Heart right ventricle (tissue), 16 donors: ENCODE data around the gene GPLD1. TPM values are rescaled to one million over a fixed set of nuclear protein-coding genes. Genes with fewer than 3 reads are reported as not detected.

ENCODE experiments used
- ATAC-seq, 8 donors: fragments of 200-7000 bp; cut with Tn5 transposase; one replicate each; pipeline ENCODE4 v1.9.1; 2020; ENCODE audit warnings: mild to moderate bottlenecking in 8 of 8, moderate library complexity in 8 of 8, moderate number of reproducible peaks in 1 of 8
- DNase-seq, 2 donors: peaks; one replicate each; pipeline ENCODE4 v3.0.0-alpha.2; 2020
- H3K27ac ChIP-seq, 10 donors: fragments of 200-600 bp; sonication (generic) in 2 of 10; one replicate each; pipeline versions ENCODE4 v1.5.0 to v1.8.0; 2020 to 2022; ENCODE audit warnings: mild to moderate bottlenecking in 3 of 10
- H3K27me3 ChIP-seq, 7 donors: fragments of 200-600 bp; one replicate each; pipeline ENCODE4 v1.8.0; 2021 to 2022; ENCODE audit warnings: mild to moderate bottlenecking in 2 of 7
- H3K36me3 ChIP-seq, 9 donors: fragments of 200-600 bp; sonication (generic) in 1 of 9; one replicate each; pipeline versions ENCODE4 v1.5.0 to v1.8.0; 2020 to 2022; ENCODE audit warnings: mild to moderate bottlenecking in 2 of 9
- H3K4me1 ChIP-seq, 9 donors: fragments of 200-600 bp; sonication (generic) in 1 of 9; one replicate each; pipeline versions ENCODE4 v1.5.0 to v1.8.0; 2020 to 2022; ENCODE audit warnings: mild to moderate bottlenecking in 4 of 9
- H3K4me3 ChIP-seq, 10 donors: fragments of 200-600 bp; sonication (generic) in 2 of 10; one replicate each; pipeline versions ENCODE4 v1.5.0 to v1.8.0; 2020 to 2022; ENCODE audit warnings: mild to moderate bottlenecking in 7 of 10, moderate library complexity in 2 of 10
- H3K9me3 ChIP-seq, 11 donors: fragments of 200-600 bp in 10 of 11; sonication (generic) in 2 of 11; one replicate each; pipeline versions ENCODE4 v1.5.0 to v1.8.0; 2013 to 2022; ENCODE audit warnings: mild to moderate bottlenecking in 2 of 11, control low read depth in 1 of 11, moderate library complexity in 1 of 11
- WGBS, 2 donors: extraction: QIAGEN DNeasy Blood & Tissue Kit; methylation state at CpG; one replicate each; pipeline ENCODE4 v1.1.7; 2013; ENCODE audit warnings: inconsistent platforms in 1 of 2; 5-methylcytosine and 5-hydroxymethylcytosine counted together
- intact Hi-C, 10 donors: fragments of 100-400 bp; cut with DNase I; formaldehyde crosslinking; loops; one replicate each; pipeline versions ENCODE4 v1.11.1 to v1.14.2; 2022
- polyA plus RNA-seq, 2 donors: library from polyadenylated mRNA; stranded (reverse); fragments of 200-250 nt; gene quantifications; one replicate each; pipeline ENCODE4 v1.2.3, GENCODE V29; 2013
- total RNA-seq, 10 donors: library from RNA; stranded (reverse); fragmentation: NEBNext Ultra II Directional in 3 of 10; extraction: Animal tissue kit (Norgen Biotek cat#: 25700) in 3 of 10; gene quantifications; one replicate each; pipeline versions ENCODE4 v1.2.1 to v1.2.4, GENCODE V29; 2021 to 2023
- TF ChIP-seq, protein P1 (sequence below), 9 donors: fragments of 200-600 bp; sonication (generic) in 2 of 9; IDR thresholded peaks; one replicate each; pipeline versions ENCODE4 v1.5.0 to v1.8.0; 2021 to 2022; ENCODE audit warnings: antibody characterized with exemption in 9 of 9, mild to moderate bottlenecking in 5 of 9, moderate library complexity in 1 of 9
- donor health status: Arrhythmogenic right ventricular cardiomyopathy.
- donor health status: ischemic (EF 13 %, LVEDD 7.1; RV severe dilation, severe dysfunction).
- donor health status: healthy with polysubstance abuse.
- donor health status: DM: no; HTN: yes; CAD: no.
- donor health status: DM: no; HTN: no; CAD: no.
- donor health status: ischemic (EF 25% LVEDD 6.9; RV normal size, moderate dysfunction).
- donor health status: ischemic (EF 25% LVEDD 5.7; RV mildly dilated, moderate dysfunction).
- donor health status: healthy.
- donor health status: DM: yes; HTN: yes; CAD: no.
- donor health status: Ischemic cardiomyopathy.
- donor health status: ischemic (EF 35%, LVEDD 5.7; RV mildly dilated, moderate dysfunction).
- donor health status: nonischemic (EF 11% LVEDD 7.7; RV severe dilation, severe dysfunction).
- donor health status: DM: yes; HTN: yes; CAD: no.
- donor health status: PGD.
- donor health status: ischemic (EF 29% LVEDD 5.4; RV normal size, mild dysfunction).
- donor health status: nonischemic (EF 23%, LVEDD 6.1; RV moderate dilation, normal function).

GPLD1 gene
- total and polyA plus RNA-seq, 12 donors, result 0.07 to 1.5 (median 0.78) TPM

- Histone ChIP-seq H3K27me3 (no peaks in the 10 kb centered on the region), H3K27ac (no peak overlapping the region), H3K36me3 (no peaks in the 10 kb centered on the region), H3K4me3 (no peak overlapping the region), H3K9me3 (no peaks in the 10 kb centered on the region), H3K4me1 (peaks cover 0 to 5% (median 0%) of the 10 kb centered on the region in 9 donors)
- WGBS, 2 donors, result 64 to 70% methylated on average over 4 of the region's 4 CpGs
- no peak for ATAC-seq
- intact Hi-C loops, result no loop called here
- TF ChIP-seq, protein P1, sequence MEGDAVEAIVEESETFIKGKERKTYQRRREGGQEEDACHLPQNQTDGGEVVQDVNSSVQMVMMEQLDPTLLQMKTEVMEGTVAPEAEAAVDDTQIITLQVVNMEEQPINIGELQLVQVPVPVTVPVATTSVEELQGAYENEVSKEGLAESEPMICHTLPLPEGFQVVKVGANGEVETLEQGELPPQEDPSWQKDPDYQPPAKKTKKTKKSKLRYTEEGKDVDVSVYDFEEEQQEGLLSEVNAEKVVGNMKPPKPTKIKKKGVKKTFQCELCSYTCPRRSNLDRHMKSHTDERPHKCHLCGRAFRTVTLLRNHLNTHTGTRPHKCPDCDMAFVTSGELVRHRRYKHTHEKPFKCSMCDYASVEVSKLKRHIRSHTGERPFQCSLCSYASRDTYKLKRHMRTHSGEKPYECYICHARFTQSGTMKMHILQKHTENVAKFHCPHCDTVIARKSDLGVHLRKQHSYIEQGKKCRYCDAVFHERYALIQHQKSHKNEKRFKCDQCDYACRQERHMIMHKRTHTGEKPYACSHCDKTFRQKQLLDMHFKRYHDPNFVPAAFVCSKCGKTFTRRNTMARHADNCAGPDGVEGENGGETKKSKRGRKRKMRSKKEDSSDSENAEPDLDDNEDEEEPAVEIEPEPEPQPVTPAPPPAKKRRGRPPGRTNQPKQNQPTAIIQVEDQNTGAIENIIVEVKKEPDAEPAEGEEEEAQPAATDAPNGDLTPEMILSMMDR (IDR thresholded peaks at IDR 0.05), result no peak
- DNase-seq, result no peak
Measured at GRCh38 chr6:24478903-24479302, 10.5 kb downstream of the GPLD1 start.

DNA sequence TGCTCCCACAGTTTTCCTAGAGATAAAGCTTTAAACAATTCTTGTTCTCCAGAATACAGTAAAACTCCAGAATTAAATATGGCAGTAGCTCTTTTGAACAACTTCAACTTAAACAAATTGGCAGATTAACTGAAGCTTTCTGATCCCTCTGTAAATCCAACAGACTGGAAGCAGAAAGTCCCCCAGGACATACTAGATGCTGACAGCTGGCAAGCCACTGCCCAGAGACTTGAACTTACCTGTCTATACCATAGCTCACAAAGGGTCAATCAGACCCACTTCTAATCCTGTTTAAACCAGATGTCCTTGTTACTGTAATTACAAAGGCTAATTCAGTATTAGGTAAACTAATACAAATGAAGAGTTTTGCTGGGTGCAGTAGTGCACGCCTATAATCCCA, 12.3 kb downstream of the GPLD1 start:
- Histone ChIP-seq H3K9me3 (no peaks in the 10 kb centered on the region), H3K36me3 (no peaks in the 10 kb centered on the region), H3K4me3 (no peak overlapping the region), H3K4me1 (peaks cover 0 to 5% (median 0%) of the 10 kb centered on the region in 9 donors), H3K27ac (no peak overlapping the region), H3K27me3 (no peaks in the 10 kb centered on the region)
- TF ChIP-seq, protein P1 (IDR thresholded peaks at IDR 0.05), result no peak
- WGBS, 2 donors, result 97 to 100% methylated on average over 1 of the region's 1 CpG
- ATAC-seq, result no peak
- no peak for DNase-seq
- intact Hi-C loops, result no loop called here

- Histone ChIP-seq H3K27ac (no peak overlapping the region), H3K4me3 (no peak overlapping the region), H3K4me1 (peaks cover 0 to 4% (median 0%) of the 10 kb centered on the region in 9 donors), H3K27me3 (no peaks in the 10 kb centered on the region), H3K9me3 (no peaks in the 10 kb centered on the region), H3K36me3 (no peaks in the 10 kb centered on the region)
- WGBS, 2 donors, result 91 to 96% methylated on average over 6 of the region's 6 CpGs
- ATAC-seq, result no peak
- TF ChIP-seq, protein P1 (IDR thresholded peaks at IDR 0.05), result no peak
- intact Hi-C loops, result no loop called here
- no peak for DNase-seq
Measured at GRCh38 chr6:24476631-24477030, 12.7 kb downstream of the GPLD1 start.

- TF ChIP-seq, protein P1 (IDR thresholded peaks at IDR 0.05), result no peak
- H3K9me3 ChIP-seq, result no peaks in the 10 kb centered on the region
- H3K27me3 ChIP-seq, result no peaks in the 10 kb centered on the region
- no peaks in the 10 kb centered on the region for H3K4me1 ChIP-seq
- no peaks in the 10 kb centered on the region for H3K36me3 ChIP-seq
- intact Hi-C loops, result no loop called here
- no peak overlapping the region for H3K27ac ChIP-seq
- no peak for DNase-seq
- H3K4me3 ChIP-seq, result no peak overlapping the region
- ATAC-seq, result no peak
Measured at GRCh38 chr6:24472181-24472580, 17.2 kb downstream of the GPLD1 start.

- WGBS, 2 donors, result 91 to 96% methylated on average over 7 of the region's 7 CpGs
- Histone ChIP-seq H3K27me3 (no peaks in the 10 kb centered on the region), H3K4me1 (no peaks in the 10 kb centered on the region), H3K27ac (no peak overlapping the region), H3K36me3 (no peaks in the 10 kb centered on the region), H3K4me3 (no peak overlapping the region), H3K9me3 (no peaks in the 10 kb centered on the region)
- intact Hi-C loops, result no loop called here
- no peak for ATAC-seq
- no peak for DNase-seq
- TF ChIP-seq, protein P1 (IDR thresholded peaks at IDR 0.05), result no peak
Measured at GRCh38 chr6:24469811-24470210, 19.6 kb downstream of the GPLD1 start.
